Mesothelial cell of epicardium (in vitro differentiated cells): ENCODE results near the gene SMARCD2. TPM values are rescaled to one million over a fixed set of nuclear protein-coding genes. Genes with fewer than 3 reads are reported as not detected.

Experiments
- DNase-seq, 2 experiments: peaks; one replicate each; pipeline ENCODE4 v3.0.0; 2021; ENCODE audit warnings: low spot score in 2 of 2; ENCODE audit not compliant: unreplicated experiment in 2 of 2
- H3K27ac Mint-ChIP-seq: 2 replicates; pipeline ENCODE4 v1.8.0; 2021; ENCODE audit warnings: mixed read lengths
- H3K27me3 Mint-ChIP-seq: 2 replicates; pipeline ENCODE4 v1.8.0; 2021; ENCODE audit warnings: low read depth, mixed read lengths
- H3K36me3 Mint-ChIP-seq: 2 replicates; pipeline ENCODE4 v1.8.0; 2021; ENCODE audit warnings: mixed read lengths
- H3K4me1 Mint-ChIP-seq: 2 replicates; pipeline ENCODE4 v1.8.0; 2021; ENCODE audit warnings: mixed read lengths
- H3K4me3 Mint-ChIP-seq: 2 replicates; pipeline ENCODE4 v1.8.0; 2021; ENCODE audit warnings: mild to moderate bottlenecking, moderate library complexity, mixed read lengths
- H3K9me3 Mint-ChIP-seq: 2 replicates; pipeline ENCODE4 v1.8.0; 2021; ENCODE audit warnings: mixed read lengths
- total RNA-seq: library from RNA; stranded (reverse); gene quantifications from 3 replicates; pipeline ENCODE4 v1.2.1, GENCODE V29; 2021
- TF ChIP-seq, protein P1 (sequence below): fragments of 200-600 bp; sonication (generic); IDR thresholded peaks from one replicate; pipeline ENCODE4 v1.5.0; 2021; ENCODE audit warnings: antibody characterized with exemption; ENCODE audit not compliant: unreplicated experiment

SMARCD2 gene
- total RNA-seq, 1 donor from 2014 or later, result 72.3 TPM

DNA sequence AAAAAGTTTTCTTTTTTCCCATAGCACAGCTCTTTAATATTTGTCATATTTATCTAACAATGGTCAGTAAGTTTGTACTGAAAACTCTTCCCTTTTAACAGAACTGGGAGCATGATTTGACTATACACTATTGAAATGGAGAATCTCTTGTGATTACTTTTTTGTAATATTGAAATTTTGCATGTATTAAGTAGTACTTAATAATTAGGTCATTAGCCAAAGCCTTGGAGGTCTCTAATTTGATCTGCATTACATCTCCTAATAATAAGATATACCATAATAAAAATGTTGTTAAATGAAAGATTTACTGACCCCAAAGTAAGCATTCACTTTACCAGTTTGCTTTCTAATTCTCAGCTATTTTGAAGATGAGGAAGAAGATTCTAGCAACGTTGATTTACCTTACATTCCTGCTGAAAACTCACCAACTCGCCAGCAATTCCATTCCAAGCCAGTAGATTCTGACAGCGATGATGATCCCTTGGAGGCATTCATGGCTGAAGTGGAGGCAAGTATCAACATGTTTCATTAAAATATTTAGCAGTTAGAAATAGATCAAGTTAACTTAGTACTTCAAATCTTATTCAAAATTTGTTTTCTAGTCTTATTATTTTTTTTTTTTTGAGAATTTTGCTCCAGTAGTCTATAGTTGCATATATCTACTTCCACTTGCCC, 50.3 kb downstream of the SMARCD2 start:
- H3K9me3 Mint-ChIP-seq, result no peaks in the 10 kb centered on the region

DNA sequence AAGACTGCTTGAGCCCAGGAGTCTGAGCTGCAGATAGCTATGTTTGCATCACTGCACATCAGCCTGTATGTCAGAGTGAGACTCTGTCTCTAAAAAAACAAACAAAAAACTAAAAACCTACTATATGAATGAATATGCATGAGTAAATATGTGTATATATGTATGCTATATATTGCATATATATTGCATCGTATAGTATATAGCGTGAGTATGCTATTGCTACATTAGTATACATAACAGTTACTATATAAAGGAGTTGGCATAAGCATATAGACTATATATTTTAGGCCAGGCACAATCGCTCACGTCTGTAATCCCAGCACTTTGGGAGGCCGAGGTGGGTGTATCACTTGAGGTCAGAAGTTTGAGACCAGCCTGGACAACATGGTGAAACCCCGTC, 52.4 kb downstream of the SMARCD2 start:
- H3K27me3 Mint-ChIP-seq, result no peaks in the 10 kb centered on the region
- H3K4me3 Mint-ChIP-seq, result no peak overlapping the region
- H3K27ac Mint-ChIP-seq, result no peak overlapping the region
- no peak for DNase-seq
- H3K4me1 Mint-ChIP-seq, result no peaks in the 10 kb centered on the region
- TF ChIP-seq, protein P1, sequence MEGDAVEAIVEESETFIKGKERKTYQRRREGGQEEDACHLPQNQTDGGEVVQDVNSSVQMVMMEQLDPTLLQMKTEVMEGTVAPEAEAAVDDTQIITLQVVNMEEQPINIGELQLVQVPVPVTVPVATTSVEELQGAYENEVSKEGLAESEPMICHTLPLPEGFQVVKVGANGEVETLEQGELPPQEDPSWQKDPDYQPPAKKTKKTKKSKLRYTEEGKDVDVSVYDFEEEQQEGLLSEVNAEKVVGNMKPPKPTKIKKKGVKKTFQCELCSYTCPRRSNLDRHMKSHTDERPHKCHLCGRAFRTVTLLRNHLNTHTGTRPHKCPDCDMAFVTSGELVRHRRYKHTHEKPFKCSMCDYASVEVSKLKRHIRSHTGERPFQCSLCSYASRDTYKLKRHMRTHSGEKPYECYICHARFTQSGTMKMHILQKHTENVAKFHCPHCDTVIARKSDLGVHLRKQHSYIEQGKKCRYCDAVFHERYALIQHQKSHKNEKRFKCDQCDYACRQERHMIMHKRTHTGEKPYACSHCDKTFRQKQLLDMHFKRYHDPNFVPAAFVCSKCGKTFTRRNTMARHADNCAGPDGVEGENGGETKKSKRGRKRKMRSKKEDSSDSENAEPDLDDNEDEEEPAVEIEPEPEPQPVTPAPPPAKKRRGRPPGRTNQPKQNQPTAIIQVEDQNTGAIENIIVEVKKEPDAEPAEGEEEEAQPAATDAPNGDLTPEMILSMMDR, result no peak
- no peaks in the 10 kb centered on the region for H3K9me3 Mint-ChIP-seq
- H3K36me3 Mint-ChIP-seq, result peaks cover 30% of the 10 kb centered on the region

More for the DNA sequence above, 50.3 kb downstream of the SMARCD2 start:
- no peaks in the 10 kb centered on the region for H3K27me3 Mint-ChIP-seq
- peak overlapping the region; percentile 14 for H3K27ac Mint-ChIP-seq
- H3K4me3 Mint-ChIP-seq, result no peak overlapping the region
- TF ChIP-seq, protein P1, result no peak
- no peaks in the 10 kb centered on the region for H3K4me1 Mint-ChIP-seq
- no peak for DNase-seq
- peaks cover 38% of the 10 kb centered on the region for H3K36me3 Mint-ChIP-seq

DNA sequence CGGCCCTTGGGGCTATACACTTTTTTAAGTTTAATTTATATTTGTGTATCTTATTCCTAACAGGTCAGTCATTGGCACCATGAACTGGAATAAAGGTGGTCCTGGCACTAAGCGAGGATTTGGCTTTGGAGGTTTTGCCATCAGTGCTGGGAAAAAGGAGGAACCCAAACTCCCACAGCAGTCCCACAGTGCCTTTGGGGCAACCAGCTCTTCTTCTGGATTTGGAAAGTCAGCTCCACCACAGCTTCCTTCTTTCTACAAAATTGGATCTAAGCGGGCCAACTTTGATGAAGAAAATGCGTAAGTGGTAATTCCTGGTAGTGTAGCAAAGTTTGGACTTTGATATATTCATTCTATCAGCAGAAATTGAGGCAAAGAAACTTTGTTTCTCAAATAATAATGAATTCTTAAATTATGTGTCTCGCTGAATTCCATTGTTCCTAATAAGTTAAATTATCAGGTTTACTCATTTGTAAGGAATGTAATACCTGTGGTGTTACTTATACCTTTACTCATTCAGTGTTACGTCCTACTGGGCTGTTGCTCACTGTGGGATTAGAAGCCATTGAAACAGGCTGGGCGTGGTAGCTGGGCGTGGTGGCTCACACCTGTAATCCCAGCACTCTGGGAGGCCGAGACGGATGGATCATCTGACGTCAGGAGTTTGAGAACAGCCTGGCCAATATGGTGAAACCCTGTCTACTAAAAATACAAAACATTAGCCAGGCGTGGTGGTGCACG, 55.3 kb downstream of the SMARCD2 start:
- Mint-ChIP-seq H3K27ac (no peak overlapping the region), H3K9me3 (no peaks in the 10 kb centered on the region), H3K4me1 (no peaks in the 10 kb centered on the region), H3K4me3 (no peak overlapping the region), H3K36me3 (peaks cover 10% of the 10 kb centered on the region), H3K27me3 (no peaks in the 10 kb centered on the region)
- no peak for DNase-seq
- TF ChIP-seq, protein P1, result no peak

DNA sequence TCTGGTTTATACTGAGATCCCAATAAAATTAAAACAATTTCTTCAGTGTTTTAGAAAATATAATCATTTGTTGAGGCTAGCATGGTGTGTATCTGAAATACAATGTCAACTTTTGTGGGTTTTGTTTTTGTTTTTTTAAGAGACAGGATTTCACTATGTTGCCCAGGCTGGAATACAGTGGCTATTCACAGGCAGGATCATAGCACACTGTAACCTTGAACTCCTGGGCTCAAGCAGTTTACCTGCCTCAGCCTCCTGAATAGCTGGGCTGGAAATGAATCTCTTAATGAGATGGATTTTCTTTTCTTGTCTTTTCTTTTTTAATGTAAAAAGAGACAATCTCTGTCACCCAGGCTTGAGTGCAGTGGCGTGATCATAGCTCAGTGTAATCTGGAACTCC, 56.4 kb downstream of the SMARCD2 start:
- H3K27me3 Mint-ChIP-seq, result no peaks in the 10 kb centered on the region
- H3K27ac Mint-ChIP-seq, result no peak overlapping the region
- H3K36me3 Mint-ChIP-seq, result peaks cover 11% of the 10 kb centered on the region
- TF ChIP-seq, protein P1, result no peak
- H3K4me1 Mint-ChIP-seq, result no peaks in the 10 kb centered on the region
- H3K9me3 Mint-ChIP-seq, result no peaks in the 10 kb centered on the region
- H3K4me3 Mint-ChIP-seq, result no peak overlapping the region
- DNase-seq, result no peak

DNA sequence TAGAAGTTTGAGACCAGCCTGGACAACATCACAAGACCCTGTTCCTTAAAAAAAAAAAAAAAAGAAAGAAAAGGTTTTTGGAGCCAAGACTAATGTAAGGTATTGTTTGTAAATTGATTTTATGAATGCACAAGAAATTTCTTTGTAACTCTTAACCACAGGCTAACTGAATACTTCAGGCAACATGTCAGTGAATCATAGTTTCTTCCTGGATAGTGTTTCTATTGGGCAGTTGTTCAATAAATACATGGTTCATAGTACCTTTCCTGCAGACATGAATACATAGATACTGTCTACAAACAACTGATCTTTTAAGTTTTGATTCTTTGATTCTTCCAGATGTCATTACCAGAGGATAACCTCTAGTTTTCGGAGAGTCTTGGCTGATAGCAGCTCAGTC, 56.9 kb downstream of the SMARCD2 start:
- DNase-seq, result no peak
- Mint-ChIP-seq H3K9me3 (no peaks in the 10 kb centered on the region), H3K27ac (no peak overlapping the region), H3K4me1 (no peaks in the 10 kb centered on the region), H3K36me3 (peaks cover 11% of the 10 kb centered on the region), H3K4me3 (no peak overlapping the region), H3K27me3 (no peaks in the 10 kb centered on the region)
- TF ChIP-seq, protein P1, result no peak
